Glutamatergic neuron (in vitro differentiated cells): ENCODE measurements around the gene TOM1. TPM values are rescaled to one million over a fixed set of nuclear protein-coding genes. Genes with fewer than 3 reads are reported as not detected.

Source experiments
- DNase-seq: peaks from one replicate; pipeline ENCODE4 v3.0.0; 2022
- H3K27ac Mint-ChIP-seq: one replicate; pipeline ENCODE4 v1.8.0; 2020; ENCODE audit warnings: mild to moderate bottlenecking, mixed read lengths, inconsistent platforms; ENCODE audit not compliant: unreplicated experiment
- H3K27me3 Mint-ChIP-seq: one replicate; pipeline ENCODE4 v1.8.0; 2020; ENCODE audit warnings: mild to moderate bottlenecking, moderate library complexity, mixed read lengths, inconsistent platforms; ENCODE audit not compliant: unreplicated experiment
- H3K36me3 Mint-ChIP-seq: one replicate; pipeline ENCODE4 v1.8.0; 2020; ENCODE audit warnings: mild to moderate bottlenecking, mixed read lengths, inconsistent platforms; ENCODE audit not compliant: unreplicated experiment
- H3K4me1 Mint-ChIP-seq: one replicate; pipeline ENCODE4 v1.8.0; 2020; ENCODE audit warnings: mild to moderate bottlenecking, low read depth, mixed read lengths, inconsistent platforms; ENCODE audit not compliant: unreplicated experiment
- H3K4me3 Mint-ChIP-seq: one replicate; pipeline ENCODE4 v1.8.0; 2020; ENCODE audit warnings: mild to moderate bottlenecking, mixed read lengths, inconsistent platforms; ENCODE audit not compliant: unreplicated experiment
- H3K9me3 Mint-ChIP-seq: one replicate; pipeline ENCODE4 v1.8.0; 2020; ENCODE audit warnings: mild to moderate bottlenecking, moderate library complexity, mixed read lengths, inconsistent platforms; ENCODE audit not compliant: unreplicated experiment
- CTCF ChIP-seq: fragments of 200-600 bp; sonication (generic); IDR thresholded peaks from one replicate; pipeline ENCODE4 v1.5.0; 2021; ENCODE audit not compliant: partially characterized antibody, unreplicated experiment
- total RNA-seq: library from RNA; stranded (reverse); fragmentation: NEBNext Ultra II Directional; extraction: Animal tissue kit (Norgen Biotek cat#: 25700); gene quantifications from one replicate; pipeline ENCODE4 v1.2.1, GENCODE V29; 2021; ENCODE audit not compliant: unreplicated experiment

The TOM1 gene
- total RNA-seq, 1 donor from 2014 or later, result 40.6 TPM

GRCh38 chr22:35296051-35296450 is 3.6 kb upstream of the TOM1 start:
- H3K4me3 Mint-ChIP-seq, result no peak overlapping the region
- peaks cover 2% of the 10 kb centered on the region for H3K4me1 Mint-ChIP-seq
- no peak overlapping the region for H3K27ac Mint-ChIP-seq
- H3K9me3 Mint-ChIP-seq, result no peaks in the 10 kb centered on the region
- peaks cover 2% of the 10 kb centered on the region for H3K27me3 Mint-ChIP-seq
- H3K36me3 Mint-ChIP-seq, result no peaks in the 10 kb centered on the region
- DNase-seq, result no peak
- no peak for TF ChIP-seq CTCF

GRCh38 chr22:35299217-35299672 is 449 bp upstream of the TOM1 start:
- DNase-seq, result no peak
- TF ChIP-seq CTCF, result no peak
- H3K4me1 Mint-ChIP-seq, result peaks cover 2% of the 10 kb centered on the region
- H3K36me3 Mint-ChIP-seq, result no peaks in the 10 kb centered on the region
- H3K9me3 Mint-ChIP-seq, result no peaks in the 10 kb centered on the region
- H3K27ac Mint-ChIP-seq, result peak overlapping the region; percentile 96
- peak overlapping the region; percentile 91 for H3K4me3 Mint-ChIP-seq
- peaks cover 4% of the 10 kb centered on the region for H3K27me3 Mint-ChIP-seq

DNA sequence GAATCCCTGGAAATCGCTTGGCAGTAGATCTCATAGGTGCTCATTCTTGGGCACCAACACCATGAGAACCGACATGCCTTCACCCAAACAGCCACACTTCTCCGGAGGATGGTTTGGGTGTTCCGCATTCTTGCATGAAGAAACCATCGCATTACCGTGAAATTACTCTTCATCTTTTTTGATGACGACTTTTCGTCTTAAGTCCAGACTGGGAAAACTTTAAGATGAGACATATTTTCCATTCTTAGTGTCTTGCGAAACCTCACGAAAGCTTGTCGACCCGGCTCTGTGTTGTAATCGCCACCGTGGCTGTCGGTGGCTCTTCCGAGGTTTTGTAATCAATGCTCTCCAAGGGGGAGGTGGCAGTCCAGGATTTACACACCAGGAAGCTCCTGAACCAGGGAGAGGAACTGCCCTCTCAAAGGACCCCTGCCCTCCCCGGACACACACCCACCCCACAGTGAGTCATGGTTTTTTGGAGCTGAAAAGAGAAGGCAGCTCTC is 1.7 kb downstream of the TOM1 start:
- H3K4me1 Mint-ChIP-seq, result peaks cover 4% of the 10 kb centered on the region
- no peaks in the 10 kb centered on the region for H3K36me3 Mint-ChIP-seq
- peak overlapping the region; percentile 46 for H3K4me3 Mint-ChIP-seq
- H3K27ac Mint-ChIP-seq, result no peak overlapping the region
- no peak for TF ChIP-seq CTCF
- H3K9me3 Mint-ChIP-seq, result no peaks in the 10 kb centered on the region
- peaks cover 4% of the 10 kb centered on the region for H3K27me3 Mint-ChIP-seq
- DNase-seq, result no peak

- DNase-seq, result no peak
- Mint-ChIP-seq H3K4me3 (no peak overlapping the region), H3K36me3 (no peaks in the 10 kb centered on the region), H3K9me3 (no peaks in the 10 kb centered on the region), H3K27me3 (peaks cover 4% of the 10 kb centered on the region), H3K27ac (peak overlapping the region; percentile 10), H3K4me1 (peaks cover 4% of the 10 kb centered on the region)
- no peak for TF ChIP-seq CTCF
Observed at GRCh38 chr22:35303029-35303624, 3.4 kb downstream of the TOM1 start.

GRCh38 chr22:35305525-35306070 is 5.9 kb downstream of the TOM1 start:
- no peak for TF ChIP-seq CTCF
- peaks cover 4% of the 10 kb centered on the region for H3K27me3 Mint-ChIP-seq
- no peak overlapping the region for H3K4me3 Mint-ChIP-seq
- H3K27ac Mint-ChIP-seq, result peak overlapping the region; percentile 33
- no peaks in the 10 kb centered on the region for H3K36me3 Mint-ChIP-seq
- no peak for DNase-seq
- H3K9me3 Mint-ChIP-seq, result no peaks in the 10 kb centered on the region
- H3K4me1 Mint-ChIP-seq, result peaks cover 5% of the 10 kb centered on the region
